ENCODE data around the gene FASTKD2. TPM values are rescaled to one million over a fixed set of nuclear protein-coding genes. Genes with fewer than 3 reads are reported as not detected.

Gene FASTKD2
- polyA plus RNA-seq, 3 donors, result 10.2 to 12.7 (median 11.3) TPM

DNA sequence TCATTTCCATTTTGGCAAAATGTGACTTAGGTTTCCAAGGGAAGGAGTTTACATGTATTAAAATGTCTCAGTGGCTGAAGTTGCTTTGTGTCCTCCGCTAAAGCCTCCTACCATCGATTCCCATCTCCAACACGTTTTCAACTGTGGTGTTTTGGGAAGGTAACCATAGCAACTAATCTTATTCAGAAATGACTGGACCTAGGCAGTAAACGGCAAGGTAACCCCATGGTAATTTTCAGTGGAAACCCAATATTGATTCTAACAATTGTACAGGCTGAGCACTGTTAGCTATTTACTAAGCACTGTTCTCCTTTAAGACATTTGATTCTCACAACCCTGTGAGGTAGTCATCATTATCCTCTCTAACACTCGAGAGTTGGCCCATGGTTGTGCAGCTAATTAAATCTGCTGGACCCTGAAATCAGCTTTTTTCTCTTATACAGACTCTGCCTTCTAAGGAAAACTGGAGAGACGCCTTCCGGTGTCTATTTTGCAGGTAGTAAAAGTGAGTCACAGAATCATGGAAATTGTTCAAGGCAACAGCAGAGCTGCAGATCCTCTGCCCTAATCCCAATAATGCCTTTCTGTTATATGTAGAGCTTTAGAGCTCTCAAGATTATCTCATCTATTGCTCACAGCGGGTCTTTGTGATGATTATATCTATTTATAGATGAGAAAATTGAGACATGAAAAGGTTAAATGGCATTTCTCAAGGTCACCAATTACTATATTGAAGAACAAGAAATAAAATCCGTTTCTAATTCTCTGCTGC lies 36.2 kb downstream of the FASTKD2 start:
- intact Hi-C loops (cut with micrococcal nuclease), result loop anchor here (2.0 to 10.0 kb wide), 3 partner anchors 183 to 673 kb away; no protein-coding TSS in a partner anchor
- H3K9me3 ChIP-seq (replicated peaks in 1 of 2; ENCODE audit: control insufficient read depth in 1 of 2, insufficient read depth in 1 of 2, low read length in 2 of 2), result no peaks in the 10 kb centered on the region
- H3K27ac ChIP-seq (ENCODE audit: low read depth in 1 of 2, low read length in 2 of 2), result no peak overlapping the region
- no peak for DNase-seq
- no peaks in the 10 kb centered on the region for H3K9me3 Mint-ChIP-seq
- H3K9ac ChIP-seq (ENCODE audit: insufficient read depth, low read length, poor library complexity, severe bottlenecking), result no peak overlapping the region
- WGBS (ENCODE audit: insufficient coverage), result no CpG with 5 or more reads among the region's 9 CpGs
- no peak overlapping the region for H3K4me3 ChIP-seq (replicated peaks in 1 of 3; ENCODE audit: low read depth in 2 of 3, low read length in 3 of 3)
- H3K36me3 ChIP-seq (replicated peaks in 1 of 2; ENCODE audit: control insufficient read depth in 1 of 2, insufficient read depth in 2 of 2, low read length in 2 of 2), result no peaks in the 10 kb centered on the region
- peaks cover 48% of the 10 kb centered on the region for H3K4me1 Mint-ChIP-seq
- H2AFZ ChIP-seq (ENCODE audit: insufficient read depth, low read depth, low read length, poor library complexity, severe bottlenecking), result no peak overlapping the region
- H3K36me3 Mint-ChIP-seq, result no peaks in the 10 kb centered on the region
- no peak overlapping the region for H3K27ac Mint-ChIP-seq
- peaks cover 0 to under 1% (median 0%) of the 10 kb centered on the region in 3 donors for H3K27me3 Mint-ChIP-seq (ENCODE audit: low read depth in 3 of 3)
- no peak overlapping the region for H3K4me2 ChIP-seq (replicated peaks; ENCODE audit: extremely low read depth, low read length, poor library complexity, severe bottlenecking)
- no peak overlapping the region for H3K4me3 Mint-ChIP-seq
- no peaks in the 10 kb centered on the region for H3K27me3 ChIP-seq (ENCODE audit: control insufficient read depth in 2 of 2, insufficient read depth in 2 of 2, low read length in 2 of 2)
- TF ChIP-seq, protein P1, sequence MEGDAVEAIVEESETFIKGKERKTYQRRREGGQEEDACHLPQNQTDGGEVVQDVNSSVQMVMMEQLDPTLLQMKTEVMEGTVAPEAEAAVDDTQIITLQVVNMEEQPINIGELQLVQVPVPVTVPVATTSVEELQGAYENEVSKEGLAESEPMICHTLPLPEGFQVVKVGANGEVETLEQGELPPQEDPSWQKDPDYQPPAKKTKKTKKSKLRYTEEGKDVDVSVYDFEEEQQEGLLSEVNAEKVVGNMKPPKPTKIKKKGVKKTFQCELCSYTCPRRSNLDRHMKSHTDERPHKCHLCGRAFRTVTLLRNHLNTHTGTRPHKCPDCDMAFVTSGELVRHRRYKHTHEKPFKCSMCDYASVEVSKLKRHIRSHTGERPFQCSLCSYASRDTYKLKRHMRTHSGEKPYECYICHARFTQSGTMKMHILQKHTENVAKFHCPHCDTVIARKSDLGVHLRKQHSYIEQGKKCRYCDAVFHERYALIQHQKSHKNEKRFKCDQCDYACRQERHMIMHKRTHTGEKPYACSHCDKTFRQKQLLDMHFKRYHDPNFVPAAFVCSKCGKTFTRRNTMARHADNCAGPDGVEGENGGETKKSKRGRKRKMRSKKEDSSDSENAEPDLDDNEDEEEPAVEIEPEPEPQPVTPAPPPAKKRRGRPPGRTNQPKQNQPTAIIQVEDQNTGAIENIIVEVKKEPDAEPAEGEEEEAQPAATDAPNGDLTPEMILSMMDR (IDR thresholded peaks at IDR 0.05), result no peak
- H3K79me2 ChIP-seq (ENCODE audit: insufficient read depth, low read length), result no peaks in the 10 kb centered on the region
- no peaks in the 10 kb centered on the region for H4K20me1 ChIP-seq (ENCODE audit: insufficient read depth, low read length)
- H3K4me1 ChIP-seq (ENCODE audit: control insufficient read depth in 1 of 2, insufficient read depth in 2 of 2, low read length in 2 of 2), result peaks cover 39 to 42% of the 10 kb centered on the region in 2 donors

DNA sequence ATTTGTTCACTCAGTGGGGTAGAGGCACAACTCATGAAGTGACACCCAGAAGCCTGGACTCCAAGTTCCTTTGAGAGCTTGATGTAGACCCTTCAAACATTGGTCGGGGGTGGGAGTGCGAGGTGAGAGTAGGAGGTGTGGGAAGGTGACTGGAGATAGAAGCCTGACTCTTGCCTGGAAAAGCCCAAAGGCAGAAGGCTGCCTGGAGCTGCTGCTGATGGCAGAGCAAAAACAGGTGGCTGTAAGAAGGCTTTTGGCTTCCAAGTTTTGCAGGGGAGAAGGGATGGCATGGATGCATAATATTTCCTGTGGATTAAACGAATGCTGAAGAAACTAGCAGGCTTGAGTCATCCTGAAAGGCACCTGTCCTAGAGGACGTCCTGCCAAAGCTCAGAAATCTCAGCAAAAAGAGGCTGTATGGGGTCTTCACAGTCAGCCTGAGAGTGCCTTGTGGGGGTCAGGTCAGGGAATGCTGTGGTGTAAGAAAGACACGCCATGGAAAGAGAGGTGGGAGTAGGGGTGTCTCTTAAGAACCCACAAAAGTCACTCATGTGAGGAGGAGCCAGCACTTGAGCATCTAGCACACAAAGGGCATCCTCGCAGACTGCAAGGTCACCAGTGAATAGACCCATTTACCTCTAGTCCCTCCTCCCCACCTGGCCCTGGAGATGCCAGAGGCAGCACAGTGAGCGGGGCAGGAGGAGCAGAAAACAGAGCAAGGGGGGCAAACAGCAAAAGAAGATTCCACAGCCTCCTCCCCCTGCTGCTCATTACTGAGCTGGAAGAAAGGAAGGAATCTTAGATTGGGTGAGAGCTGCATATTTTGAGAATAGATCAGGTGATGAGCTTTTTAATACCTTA lies 37.5 kb downstream of the FASTKD2 start:
- 88% methylated on average over 3 of the region's 7 CpGs for WGBS (ENCODE audit: insufficient coverage)
- peaks cover 39% of the 10 kb centered on the region for H3K4me1 Mint-ChIP-seq
- H3K27ac Mint-ChIP-seq, result peak overlapping the region in 3 of 7 donors; percentile 48 to 69 (median 62)
- no peak overlapping the region for H3K4me3 ChIP-seq (replicated peaks in 1 of 3; ENCODE audit: low read depth in 2 of 3, low read length in 3 of 3)
- H3K9me3 ChIP-seq (replicated peaks in 1 of 2; ENCODE audit: control insufficient read depth in 1 of 2, insufficient read depth in 1 of 2, low read length in 2 of 2), result no peaks in the 10 kb centered on the region
- H3K27me3 Mint-ChIP-seq (ENCODE audit: low read depth in 3 of 3), result peaks cover 0 to 2% (median 0%) of the 10 kb centered on the region in 3 donors
- H3K9ac ChIP-seq (ENCODE audit: insufficient read depth, low read length, poor library complexity, severe bottlenecking), result no peak overlapping the region
- intact Hi-C loops (cut with micrococcal nuclease), result loop anchor here in 1 of 2 donors (5.0 to 10.0 kb wide), 2 partner anchors 182 to 669 kb away; no protein-coding TSS in a partner anchor
- H3K9me3 Mint-ChIP-seq, result no peaks in the 10 kb centered on the region
- H3K4me1 ChIP-seq (ENCODE audit: control insufficient read depth in 1 of 2, insufficient read depth in 2 of 2, low read length in 2 of 2), result peaks cover 31 to 35% of the 10 kb centered on the region in 2 donors
- no peaks in the 10 kb centered on the region for H4K20me1 ChIP-seq (ENCODE audit: insufficient read depth, low read length)
- H3K36me3 Mint-ChIP-seq, result no peaks in the 10 kb centered on the region
- no peaks in the 10 kb centered on the region for H3K36me3 ChIP-seq (replicated peaks in 1 of 2; ENCODE audit: control insufficient read depth in 1 of 2, insufficient read depth in 2 of 2, low read length in 2 of 2)
- no peak overlapping the region for H3K4me2 ChIP-seq (replicated peaks; ENCODE audit: extremely low read depth, low read length, poor library complexity, severe bottlenecking)
- H3K4me3 Mint-ChIP-seq, result no peak overlapping the region
- H3K27ac ChIP-seq (ENCODE audit: low read depth in 1 of 2, low read length in 2 of 2), result no peak overlapping the region
- TF ChIP-seq, protein P1 (IDR thresholded peaks at IDR 0.05), result no peak
- H3K27me3 ChIP-seq (ENCODE audit: control insufficient read depth in 2 of 2, insufficient read depth in 2 of 2, low read length in 2 of 2), result no peaks in the 10 kb centered on the region
- no peak overlapping the region for H2AFZ ChIP-seq (ENCODE audit: insufficient read depth, low read depth, low read length, poor library complexity, severe bottlenecking)
- DNase-seq, result no peak
- H3K79me2 ChIP-seq (ENCODE audit: insufficient read depth, low read length), result no peaks in the 10 kb centered on the region

Data from CD14-positive monocyte (primary cell).